Activated CD8-positive, alpha-beta T cell treated with anti-CD3 and anti-CD28 coated beads for 36 hours (primary cell): ENCODE measurements around the gene SPC25. TPM values are rescaled to one million over a fixed set of nuclear protein-coding genes. Genes with fewer than 3 reads are reported as not detected.

ENCODE experiments used
- ATAC-seq: fragments of 200-7000 bp; cut with Tn5 transposase; one replicate; pipeline ENCODE4 v1.10.0; 2021; ENCODE audit warnings: mild to moderate bottlenecking, moderate library complexity
- CTCF ChIA-PET: fragments of 350-600 bp; sonication (Branson Sonifier 250); formaldehyde crosslinking; loops from one replicate; lab custom pipeline; 2021; ENCODE audit warnings: antibody characterized with exemption; lab: Charles Lee
- POLR2A ChIA-PET: fragments of 350-600 bp; sonication (Branson Sonifier 250); formaldehyde crosslinking; loops from one replicate; lab custom pipeline; 2021; ENCODE audit warnings: antibody characterized with exemption; lab: Charles Lee
- DNase-seq: peaks from one replicate; pipeline ENCODE4 v3.0.0-alpha.2; 2020
- H3K27ac Mint-ChIP-seq: one replicate; pipeline ENCODE4 v1.8.0; 2021; ENCODE audit warnings: mild to moderate bottlenecking, mixed read lengths
- H3K27me3 Mint-ChIP-seq: one replicate; pipeline ENCODE4 v1.8.0; 2021; ENCODE audit warnings: mixed read lengths
- H3K36me3 Mint-ChIP-seq: one replicate; pipeline ENCODE4 v1.8.0; 2021; ENCODE audit warnings: low read depth, mixed read lengths
- H3K4me1 Mint-ChIP-seq: one replicate; pipeline ENCODE4 v1.8.0; 2021; ENCODE audit warnings: low read depth, mixed read lengths
- H3K4me3 Mint-ChIP-seq: one replicate; pipeline ENCODE4 v1.8.0; 2021; ENCODE audit warnings: mild to moderate bottlenecking, moderate library complexity, mixed read lengths
- H3K9me3 Mint-ChIP-seq: one replicate; pipeline ENCODE4 v1.8.0; 2021; ENCODE audit warnings: mixed read lengths
- CTCF ChIP-seq: fragments of 200-600 bp; IDR thresholded peaks from one replicate; pipeline ENCODE4 v1.8.0; 2022; ENCODE audit warnings: antibody characterized with exemption, mild to moderate bottlenecking
- intact Hi-C: fragments of 100-400 bp; cut with micrococcal nuclease; formaldehyde crosslinking; loops from one replicate; pipeline ENCODE4 v1.10.0; 2022
- total RNA-seq, 2 experiments: library from RNA; stranded (reverse); gene quantifications; one replicate each; pipeline ENCODE4 v1.2.3, GENCODE V29; 2021

The SPC25 gene
- total RNA-seq, 2 experiments from 2014 or later: 32.0 to 35.6 TPM

- Mint-ChIP-seq H3K27me3 (peaks cover 13% of the 10 kb centered on the region), H3K9me3 (no peaks in the 10 kb centered on the region), H3K4me3 (no peak overlapping the region), H3K36me3 (no peaks in the 10 kb centered on the region), H3K27ac (no peak overlapping the region), H3K4me1 (no peaks in the 10 kb centered on the region)
- ChIA-PET CTCF (no interaction called here), POLR2A (no interaction called here)
- TF ChIP-seq CTCF: no peak
- DNase-seq (no peak), ATAC-seq (no peak)
- intact Hi-C loops: no loop called here
These were observed 14.1 kb upstream of the SPC25 start for GRCh38 chr2:168904358-168904757.

- no peaks in the 10 kb centered on the region for H3K36me3 Mint-ChIP-seq
- H3K4me3 Mint-ChIP-seq: no peak overlapping the region
- intact Hi-C loops: no loop called here
- ChIA-PET CTCF (no interaction called here), POLR2A (no interaction called here)
- H3K4me1 Mint-ChIP-seq: no peaks in the 10 kb centered on the region
- peaks cover 13% of the 10 kb centered on the region for H3K27me3 Mint-ChIP-seq
- no peak for TF ChIP-seq CTCF
- no peaks in the 10 kb centered on the region for H3K9me3 Mint-ChIP-seq
- DNase-seq: no peak
- ATAC-seq: no peak
- H3K27ac Mint-ChIP-seq: no peak overlapping the region
These were observed 13.7 kb upstream of the SPC25 start for GRCh38 chr2:168903888-168904287.

- Mint-ChIP-seq H3K4me3 (no peak within 1 kb of the TSS), H3K27me3 (peaks cover 9% of the 10 kb centered on the region), H3K9me3 (no peaks in the 10 kb centered on the region), H3K4me1 (no peaks in the 10 kb centered on the region), H3K27ac (no peak within 1 kb of the TSS), H3K36me3 (no peaks in the 10 kb centered on the region)
- ChIA-PET POLR2A (no interaction called here), CTCF (no interaction called here)
- ATAC-seq (no peak), DNase-seq (no peak)
- intact Hi-C loops: no loop called here
- TF ChIP-seq CTCF: no peak
These were observed 10.8 kb upstream of the SPC25 start, which contains the start of gene G6PC2 for GRCh38 chr2:168901003-168901402. Gene G6PC2 (plus strand): TSS chr2:168901291. CDS start chr2:168901332, 41 bp downstream.

GRCh38 chr2:168897449-168897848 lies 7.2 kb upstream of the SPC25 start:
- POLR2A ChIA-PET: no interaction called here
- CTCF ChIA-PET: no interaction called here

GRCh38 chr2:168896783-168897182 lies 6.6 kb upstream of the SPC25 start:
- Mint-ChIP-seq H3K36me3 (no peaks in the 10 kb centered on the region), H3K27me3 (peaks cover 3% of the 10 kb centered on the region), H3K9me3 (no peaks in the 10 kb centered on the region), H3K4me3 (no peak overlapping the region), H3K4me1 (no peaks in the 10 kb centered on the region), H3K27ac (no peak overlapping the region)
- intact Hi-C loops: no loop called here
- CTCF ChIA-PET: interaction anchor here (0.8 kb wide), 1 partner anchor 14 kb away, joined by 3 read pairs; no protein-coding TSS in a partner anchor
- TF ChIP-seq CTCF: no peak
- ATAC-seq (no peak), DNase-seq (no peak)
- POLR2A ChIA-PET: no interaction called here

More at GRCh38 chr2:168897449-168897848, 7.2 kb upstream of the SPC25 start:
- Mint-ChIP-seq H3K4me1 (no peaks in the 10 kb centered on the region), H3K27me3 (peaks cover 1% of the 10 kb centered on the region), H3K4me3 (no peak overlapping the region), H3K9me3 (no peaks in the 10 kb centered on the region), H3K36me3 (no peaks in the 10 kb centered on the region), H3K27ac (no peak overlapping the region)
- DNase-seq (no peak), ATAC-seq (no peak)
- no peak for TF ChIP-seq CTCF
- intact Hi-C loops: no loop called here
